ENCODE data around the gene IPO7. TPM values are rescaled to one million over a fixed set of nuclear protein-coding genes. Genes with fewer than 3 reads are reported as not detected.

IPO7 gene
- polyA plus RNA-seq, 1 of the 3 experiments (the other 2 are of a cell fraction): 25.4 TPM

GRCh38 chr11:9461063-9461759 is 76.8 kb downstream of the IPO7 start:
- Histone ChIP-seq H3K79me2 (ENCODE audit: insufficient read depth) (peaks cover 72% of the 10 kb centered on the region), H2AFZ (ENCODE audit: low read depth) (peak overlapping the region; percentile 57), H3K27me3 (ENCODE audit: insufficient read depth) (no peaks in the 10 kb centered on the region), H3K9ac (peak overlapping the region; percentile 99), H4K20me1 (ENCODE audit: insufficient read depth) (no peaks in the 10 kb centered on the region), H3K9me3 (no peaks in the 10 kb centered on the region), H3K27ac (ENCODE audit: low read depth in 2 of 2, low read length in 1 of 2) (peak overlapping the region; percentile 97 to 99), H3K4me2 (peak overlapping the region; percentile 77), H3F3A (replicated peaks; ENCODE audit: insufficient read depth) (peaks cover 37% of the 10 kb centered on the region), H3K9me2 (no peaks in the 10 kb centered on the region), H3K4me1 (ENCODE audit: control insufficient read depth in 1 of 2, insufficient read depth in 2 of 2, low read depth in 1 of 2, low read length in 1 of 2) (peaks cover 0 to 2% of the 10 kb centered on the region in 2 experiments; a peak in 1 of 4 replicates), H3K4me3 (ENCODE audit: low read depth in 2 of 2, low read length in 1 of 2) (peak overlapping the region; percentile 66 to 74), H3K36me3 (replicated peaks in 1 of 2; ENCODE audit: control insufficient read depth in 1 of 2, insufficient read depth in 2 of 2, low read length in 1 of 2) (no peaks in the 10 kb centered on the region)
- CTCF ChIA-PET: interaction anchor here (0.8 to 1.0 kb wide), 2 partner anchors 13 to 45 kb away, joined by 3 to 4 read pairs; no protein-coding TSS in a partner anchor
- POLR2A ChIA-PET: interaction anchor here (0.5 to 4.2 kb wide), 32 partner anchors 9 to 1219 kb away, joined by 3 to 27 read pairs (median 4); partner anchors contain the start of genes ADM, DENND5A, IPO7 and TMEM41B
- DNase-seq: peak; percentile 90
- WGBS (ENCODE audit: low lambda C conversion rate): 3% methylated on average over 27 of the region's 57 CpGs
- TF ChIP-seq, protein P1, sequence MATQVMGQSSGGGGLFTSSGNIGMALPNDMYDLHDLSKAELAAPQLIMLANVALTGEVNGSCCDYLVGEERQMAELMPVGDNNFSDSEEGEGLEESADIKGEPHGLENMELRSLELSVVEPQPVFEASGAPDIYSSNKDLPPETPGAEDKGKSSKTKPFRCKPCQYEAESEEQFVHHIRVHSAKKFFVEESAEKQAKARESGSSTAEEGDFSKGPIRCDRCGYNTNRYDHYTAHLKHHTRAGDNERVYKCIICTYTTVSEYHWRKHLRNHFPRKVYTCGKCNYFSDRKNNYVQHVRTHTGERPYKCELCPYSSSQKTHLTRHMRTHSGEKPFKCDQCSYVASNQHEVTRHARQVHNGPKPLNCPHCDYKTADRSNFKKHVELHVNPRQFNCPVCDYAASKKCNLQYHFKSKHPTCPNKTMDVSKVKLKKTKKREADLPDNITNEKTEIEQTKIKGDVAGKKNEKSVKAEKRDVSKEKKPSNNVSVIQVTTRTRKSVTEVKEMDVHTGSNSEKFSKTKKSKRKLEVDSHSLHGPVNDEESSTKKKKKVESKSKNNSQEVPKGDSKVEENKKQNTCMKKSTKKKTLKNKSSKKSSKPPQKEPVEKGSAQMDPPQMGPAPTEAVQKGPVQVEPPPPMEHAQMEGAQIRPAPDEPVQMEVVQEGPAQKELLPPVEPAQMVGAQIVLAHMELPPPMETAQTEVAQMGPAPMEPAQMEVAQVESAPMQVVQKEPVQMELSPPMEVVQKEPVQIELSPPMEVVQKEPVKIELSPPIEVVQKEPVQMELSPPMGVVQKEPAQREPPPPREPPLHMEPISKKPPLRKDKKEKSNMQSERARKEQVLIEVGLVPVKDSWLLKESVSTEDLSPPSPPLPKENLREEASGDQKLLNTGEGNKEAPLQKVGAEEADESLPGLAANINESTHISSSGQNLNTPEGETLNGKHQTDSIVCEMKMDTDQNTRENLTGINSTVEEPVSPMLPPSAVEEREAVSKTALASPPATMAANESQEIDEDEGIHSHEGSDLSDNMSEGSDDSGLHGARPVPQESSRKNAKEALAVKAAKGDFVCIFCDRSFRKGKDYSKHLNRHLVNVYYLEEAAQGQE (IDR thresholded peaks at IDR 0.05; ENCODE audit: low read depth, low read length): peak; percentile 71
- TF ChIP-seq JUND (IDR thresholded peaks at IDR 0.05): no peak
- peak in 1 of 2 experiments; percentile 9; a peak in 2 of 4 replicates for TF ChIP-seq EP300 (IDR thresholded peaks at IDR 0.05; ENCODE audit: borderline replicate concordance in 1 of 2, low read depth in 1 of 2, low read length in 1 of 2)
- no peak for TF ChIP-seq ELF1 (IDR thresholded peaks at IDR 0.05)
- peak; percentile 97 for TF ChIP-seq TAF1 (IDR thresholded peaks at IDR 0.05; ENCODE audit: borderline replicate concordance, low read depth, low read length)
- 0 out of 2 replicates have a peak, but pooled peaks have one; percentile 49 for TF ChIP-seq FOXJ3 (CRISPR knock-in tag; IDR thresholded peaks at IDR 0.05)
- TF ChIP-seq NFIC (IDR thresholded peaks at IDR 0.05; ENCODE audit: borderline replicate concordance): no peak
- TF ChIP-seq TCF12 (IDR thresholded peaks at IDR 0.05): no peak
- TF ChIP-seq, protein P2, sequence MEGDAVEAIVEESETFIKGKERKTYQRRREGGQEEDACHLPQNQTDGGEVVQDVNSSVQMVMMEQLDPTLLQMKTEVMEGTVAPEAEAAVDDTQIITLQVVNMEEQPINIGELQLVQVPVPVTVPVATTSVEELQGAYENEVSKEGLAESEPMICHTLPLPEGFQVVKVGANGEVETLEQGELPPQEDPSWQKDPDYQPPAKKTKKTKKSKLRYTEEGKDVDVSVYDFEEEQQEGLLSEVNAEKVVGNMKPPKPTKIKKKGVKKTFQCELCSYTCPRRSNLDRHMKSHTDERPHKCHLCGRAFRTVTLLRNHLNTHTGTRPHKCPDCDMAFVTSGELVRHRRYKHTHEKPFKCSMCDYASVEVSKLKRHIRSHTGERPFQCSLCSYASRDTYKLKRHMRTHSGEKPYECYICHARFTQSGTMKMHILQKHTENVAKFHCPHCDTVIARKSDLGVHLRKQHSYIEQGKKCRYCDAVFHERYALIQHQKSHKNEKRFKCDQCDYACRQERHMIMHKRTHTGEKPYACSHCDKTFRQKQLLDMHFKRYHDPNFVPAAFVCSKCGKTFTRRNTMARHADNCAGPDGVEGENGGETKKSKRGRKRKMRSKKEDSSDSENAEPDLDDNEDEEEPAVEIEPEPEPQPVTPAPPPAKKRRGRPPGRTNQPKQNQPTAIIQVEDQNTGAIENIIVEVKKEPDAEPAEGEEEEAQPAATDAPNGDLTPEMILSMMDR (IDR thresholded peaks at IDR 0.05): no peak
- TF ChIP-seq SIN3A (IDR thresholded peaks at IDR 0.05; ENCODE audit: borderline replicate concordance, low read depth, low read length): 0 out of 2 replicates have a peak, but pooled peaks have one; percentile 63
- 0 out of 2 replicates have a peak, but pooled peaks have one; percentile 3 for TF ChIP-seq RAD21 (IDR thresholded peaks at IDR 0.05; ENCODE audit: low read length)
- TF ChIP-seq IRF3 (IDR thresholded peaks at IDR 0.05; ENCODE audit: low read depth, low read length): no peak
- TF ChIP-seq GATA2 (CRISPR knock-in tag; IDR thresholded peaks at IDR 0.05): no peak
- TF ChIP-seq RXRA (IDR thresholded peaks at IDR 0.05; ENCODE audit: borderline replicate concordance, low read depth): no peak
- TF ChIP-seq RCOR1 (IDR thresholded peaks at IDR 0.05; ENCODE audit: low read length): no peak
- no peak for TF ChIP-seq EZH2phosphoT487 (IDR thresholded peaks at IDR 0.05; ENCODE audit: borderline replicate concordance, low read depth)
- no peak; the same call in none of the 2 replicates for TF ChIP-seq FOXM1 (IDR thresholded peaks at IDR 0.05; ENCODE audit: low read depth)
- TF ChIP-seq POLR2AphosphoS5 (IDR thresholded peaks at IDR 0.05; ENCODE audit: low read depth, low read length): peak; percentile 96
- TF ChIP-seq MAX (IDR thresholded peaks at IDR 0.05; ENCODE audit: low read depth): no peak; the same call in 1 of the 2 replicates
- no peak for TF ChIP-seq RFX5 (IDR thresholded peaks at IDR 0.05; ENCODE audit: low read length)
- TF ChIP-seq PBX3 (IDR thresholded peaks at IDR 0.05): no peak
- TF ChIP-seq, protein P3, sequence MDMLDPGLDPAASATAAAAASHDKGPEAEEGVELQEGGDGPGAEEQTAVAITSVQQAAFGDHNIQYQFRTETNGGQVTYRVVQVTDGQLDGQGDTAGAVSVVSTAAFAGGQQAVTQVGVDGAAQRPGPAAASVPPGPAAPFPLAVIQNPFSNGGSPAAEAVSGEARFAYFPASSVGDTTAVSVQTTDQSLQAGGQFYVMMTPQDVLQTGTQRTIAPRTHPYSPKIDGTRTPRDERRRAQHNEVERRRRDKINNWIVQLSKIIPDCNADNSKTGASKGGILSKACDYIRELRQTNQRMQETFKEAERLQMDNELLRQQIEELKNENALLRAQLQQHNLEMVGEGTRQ (IDR thresholded peaks at IDR 0.05; ENCODE audit: borderline replicate concordance, low read depth, low read length): no peak
- no peak for TF ChIP-seq GABPA (IDR thresholded peaks at IDR 0.05; ENCODE audit: low read depth)
- TF ChIP-seq NRF1 (IDR thresholded peaks at IDR 0.05; ENCODE audit: low read depth, low read length): peak; percentile 21; the same call in 1 of the 2 replicates

Data from SK-N-SH (cell line).